ENCODE data around the gene ANO2.

ANO2 gene

GRCh38 chr12:5736016-5736415 lies 209.0 kb downstream of the ANO2 start:
- Histone ChIP-seq H3K9me3 (ENCODE audit: control insufficient read depth, low read length) (no peaks in the 10 kb centered on the region), H4K8ac (ENCODE audit: low read length) (no peak overlapping the region), H3K4ac (ENCODE audit: low read depth in 1 of 2, low read length in 2 of 2) (no peak overlapping the region), H2AFZ (ENCODE audit: low read depth, low read length) (no peak overlapping the region), H3K27me3 (ENCODE audit: control insufficient read depth in 1 of 2, insufficient read depth in 1 of 2, low read length in 2 of 2) (peaks cover 0 to 11% of the 10 kb centered on the region in 2 experiments), H2BK5ac (ENCODE audit: low read depth, low read length, poor library complexity, severe bottlenecking) (no peak overlapping the region), H3K14ac (ENCODE audit: low read length in 2 of 2) (no peak overlapping the region), H3K4me1 (ENCODE audit: control insufficient read depth, insufficient read depth, low read depth, low read length) (no peaks in the 10 kb centered on the region), H3K4me2 (ENCODE audit: low read length, poor library complexity, severe bottlenecking) (no peak overlapping the region), H2BK15ac (ENCODE audit: low read depth, poor library complexity, severe bottlenecking) (no peak overlapping the region), H3K79me1 (replicated peaks; ENCODE audit: low read length, poor library complexity, severe bottlenecking) (no peaks in the 10 kb centered on the region), H3K27ac (ENCODE audit: low read length, poor library complexity, severe bottlenecking) (no peak overlapping the region), H3K18ac (ENCODE audit: low read depth in 1 of 2, low read length in 2 of 2) (no peak overlapping the region), H2AK5ac (ENCODE audit: low read length, severe bottlenecking) (no peak overlapping the region), H3K23ac (ENCODE audit: low read length in 2 of 2) (no peak overlapping the region), H2BK120ac (ENCODE audit: low read depth, low read length) (no peak overlapping the region), H2BK12ac (ENCODE audit: low read length in 2 of 2) (no peak overlapping the region), H3K4me3 (ENCODE audit: insufficient read depth in 1 of 2, low read depth in 1 of 2, low read length in 2 of 2) (no peak overlapping the region), H3K36me3 (ENCODE audit: control insufficient read depth in 1 of 2, insufficient read depth in 2 of 2, low read depth in 1 of 2, low read length in 2 of 2) (no peaks in the 10 kb centered on the region), H3K9ac (ENCODE audit: low read length) (no peak overlapping the region), H4K91ac (ENCODE audit: low read length) (no peak overlapping the region)
- WGBS = 50% methylated on average over 2 of the region's 2 CpGs
- DNase-seq = no peak

GRCh38 chr12:5733916-5734315 lies 211.1 kb downstream of the ANO2 start:
- H3K14ac ChIP-seq (ENCODE audit: low read length in 2 of 2) = no peak overlapping the region
- H2BK12ac ChIP-seq (ENCODE audit: low read length in 2 of 2) = no peak overlapping the region
- no peaks in the 10 kb centered on the region for H3K36me3 ChIP-seq (ENCODE audit: control insufficient read depth in 1 of 2, insufficient read depth in 2 of 2, low read depth in 1 of 2, low read length in 2 of 2)
- H3K23ac ChIP-seq (ENCODE audit: low read length in 2 of 2) = no peak overlapping the region
- no peaks in the 10 kb centered on the region for H3K79me1 ChIP-seq (replicated peaks; ENCODE audit: low read length, poor library complexity, severe bottlenecking)
- no peak overlapping the region for H2AK5ac ChIP-seq (ENCODE audit: low read length, severe bottlenecking)
- no peak overlapping the region for H4K8ac ChIP-seq (ENCODE audit: low read length)
- H3K9ac ChIP-seq (ENCODE audit: low read length) = no peak overlapping the region
- no peaks in the 10 kb centered on the region for H3K9me3 ChIP-seq (ENCODE audit: control insufficient read depth, low read length)
- no peak overlapping the region for H3K4ac ChIP-seq (ENCODE audit: low read depth in 1 of 2, low read length in 2 of 2)
- no peak overlapping the region for H2AFZ ChIP-seq (ENCODE audit: low read depth, low read length)
- H3K4me2 ChIP-seq (ENCODE audit: low read length, poor library complexity, severe bottlenecking) = no peak overlapping the region
- H3K4me3 ChIP-seq (ENCODE audit: insufficient read depth in 1 of 2, low read depth in 1 of 2, low read length in 2 of 2) = no peak overlapping the region
- H3K27me3 ChIP-seq (ENCODE audit: control insufficient read depth in 1 of 2, insufficient read depth in 1 of 2, low read length in 2 of 2) = peaks cover 0 to 4% of the 10 kb centered on the region in 2 experiments
- DNase-seq = no peak
- H4K91ac ChIP-seq (ENCODE audit: low read length) = no peak overlapping the region
- H3K27ac ChIP-seq (ENCODE audit: low read length, poor library complexity, severe bottlenecking) = no peak overlapping the region
- no peak overlapping the region for H2BK5ac ChIP-seq (ENCODE audit: low read depth, low read length, poor library complexity, severe bottlenecking)
- no peak overlapping the region for H2BK15ac ChIP-seq (ENCODE audit: low read depth, poor library complexity, severe bottlenecking)
- no peaks in the 10 kb centered on the region for H3K4me1 ChIP-seq (ENCODE audit: control insufficient read depth, insufficient read depth, low read depth, low read length)
- 85% methylated on average over 4 of the region's 5 CpGs for WGBS
- H3K18ac ChIP-seq (ENCODE audit: low read depth in 1 of 2, low read length in 2 of 2) = no peak overlapping the region
- no peak overlapping the region for H2BK120ac ChIP-seq (ENCODE audit: low read depth, low read length)

GRCh38 chr12:5733136-5733755 lies 211.8 kb downstream of the ANO2 start:
- Histone ChIP-seq H3K4me1 (ENCODE audit: control insufficient read depth, insufficient read depth, low read depth, low read length) (no peaks in the 10 kb centered on the region), H3K4me3 (ENCODE audit: insufficient read depth in 1 of 2, low read depth in 1 of 2, low read length in 2 of 2) (no peak overlapping the region), H3K9ac (ENCODE audit: low read length) (no peak overlapping the region), H4K91ac (ENCODE audit: low read length) (no peak overlapping the region), H3K79me1 (replicated peaks; ENCODE audit: low read length, poor library complexity, severe bottlenecking) (no peaks in the 10 kb centered on the region), H2BK12ac (ENCODE audit: low read length in 2 of 2) (no peak overlapping the region), H3K4me2 (ENCODE audit: low read length, poor library complexity, severe bottlenecking) (no peak overlapping the region), H2AK5ac (ENCODE audit: low read length, severe bottlenecking) (no peak overlapping the region), H2BK5ac (ENCODE audit: low read depth, low read length, poor library complexity, severe bottlenecking) (no peak overlapping the region), H3K18ac (ENCODE audit: low read depth in 1 of 2, low read length in 2 of 2) (no peak overlapping the region), H3K27me3 (ENCODE audit: control insufficient read depth in 1 of 2, insufficient read depth in 1 of 2, low read length in 2 of 2) (peaks cover 0 to 4% of the 10 kb centered on the region in 2 experiments), H4K8ac (ENCODE audit: low read length) (no peak overlapping the region), H3K14ac (ENCODE audit: low read length in 2 of 2) (no peak overlapping the region), H2AFZ (ENCODE audit: low read depth, low read length) (no peak overlapping the region), H3K9me3 (ENCODE audit: control insufficient read depth, low read length) (no peaks in the 10 kb centered on the region), H3K36me3 (ENCODE audit: control insufficient read depth in 1 of 2, insufficient read depth in 2 of 2, low read depth in 1 of 2, low read length in 2 of 2) (no peaks in the 10 kb centered on the region), H2BK15ac (ENCODE audit: low read depth, poor library complexity, severe bottlenecking) (no peak overlapping the region), H3K23ac (ENCODE audit: low read length in 2 of 2) (no peak overlapping the region), H3K27ac (ENCODE audit: low read length, poor library complexity, severe bottlenecking) (no peak overlapping the region), H2BK120ac (ENCODE audit: low read depth, low read length) (no peak overlapping the region), H3K4ac (ENCODE audit: low read depth in 1 of 2, low read length in 2 of 2) (no peak overlapping the region)
- no peak for DNase-seq
- WGBS = 75% methylated on average over 11 of the region's 11 CpGs

GRCh38 chr12:5730962-5731361 lies 214.1 kb downstream of the ANO2 start:
- H3K14ac ChIP-seq (ENCODE audit: low read length in 2 of 2) = no peak overlapping the region
- H4K91ac ChIP-seq (ENCODE audit: low read length) = no peak overlapping the region
- H2AFZ ChIP-seq (ENCODE audit: low read depth, low read length) = no peak overlapping the region
- peaks cover 0 to 8% of the 10 kb centered on the region in 2 experiments for H3K27me3 ChIP-seq (ENCODE audit: control insufficient read depth in 1 of 2, insufficient read depth in 1 of 2, low read length in 2 of 2)
- H3K9me3 ChIP-seq (ENCODE audit: control insufficient read depth, low read length) = no peaks in the 10 kb centered on the region
- no peaks in the 10 kb centered on the region for H3K4me1 ChIP-seq (ENCODE audit: control insufficient read depth, insufficient read depth, low read depth, low read length)
- H2BK5ac ChIP-seq (ENCODE audit: low read depth, low read length, poor library complexity, severe bottlenecking) = no peak overlapping the region
- no peak overlapping the region for H3K18ac ChIP-seq (ENCODE audit: low read depth in 1 of 2, low read length in 2 of 2)
- no peak overlapping the region for H2BK15ac ChIP-seq (ENCODE audit: low read depth, poor library complexity, severe bottlenecking)
- H2BK12ac ChIP-seq (ENCODE audit: low read length in 2 of 2) = no peak overlapping the region
- no peak overlapping the region for H3K27ac ChIP-seq (ENCODE audit: low read length, poor library complexity, severe bottlenecking)
- no peak for DNase-seq
- H2BK120ac ChIP-seq (ENCODE audit: low read depth, low read length) = no peak overlapping the region
- H3K4me2 ChIP-seq (ENCODE audit: low read length, poor library complexity, severe bottlenecking) = no peak overlapping the region
- no peak overlapping the region for H3K23ac ChIP-seq (ENCODE audit: low read length in 2 of 2)
- H3K4me3 ChIP-seq (ENCODE audit: insufficient read depth in 1 of 2, low read depth in 1 of 2, low read length in 2 of 2) = no peak overlapping the region
- H4K8ac ChIP-seq (ENCODE audit: low read length) = no peak overlapping the region
- H3K9ac ChIP-seq (ENCODE audit: low read length) = no peak overlapping the region
- no peaks in the 10 kb centered on the region for H3K36me3 ChIP-seq (ENCODE audit: control insufficient read depth in 1 of 2, insufficient read depth in 2 of 2, low read depth in 1 of 2, low read length in 2 of 2)
- H3K4ac ChIP-seq (ENCODE audit: low read depth in 1 of 2, low read length in 2 of 2) = no peak overlapping the region
- WGBS = 72% methylated on average over 6 of the region's 7 CpGs
- H3K79me1 ChIP-seq (replicated peaks; ENCODE audit: low read length, poor library complexity, severe bottlenecking) = no peaks in the 10 kb centered on the region
- H2AK5ac ChIP-seq (ENCODE audit: low read length, severe bottlenecking) = no peak overlapping the region

Data from mesenchymal stem cell (in vitro differentiated cells and primary cell).